Measurements from ENCODE around the gene CIT. TPM values are rescaled to one million over a fixed set of nuclear protein-coding genes. Genes with fewer than 3 reads are reported as not detected.

Gene CIT
- total RNA-seq, 1 experiment from 2014 or later = 11.3 TPM

GRCh38 chr12:119819322-119819721 lies 57.8 kb downstream of the CIT start:
- in situ Hi-C loops (cut with HindIII; ENCODE audit: low sequenced_read_pairs) = no loop called here
- DNase-seq (ENCODE audit: low spot score) = no peak

GRCh38 chr12:119817546-119818343 lies 59.4 kb downstream of the CIT start:
- in situ Hi-C loops (cut with HindIII; ENCODE audit: low sequenced_read_pairs) = no loop called here
- no peak for DNase-seq (ENCODE audit: low spot score)

- in situ Hi-C loops (cut with HindIII; ENCODE audit: low sequenced_read_pairs) = no loop called here
- no peak for DNase-seq (ENCODE audit: low spot score)
Observed at GRCh38 chr12:119809023-119809422, 68.1 kb downstream of the CIT start.

- no peak for DNase-seq (ENCODE audit: low spot score)
- in situ Hi-C loops (cut with HindIII; ENCODE audit: low sequenced_read_pairs) = no loop called here
Observed at GRCh38 chr12:119808441-119808840, 68.7 kb downstream of the CIT start.

- no peak for DNase-seq (ENCODE audit: low spot score)
- in situ Hi-C loops (cut with HindIII; ENCODE audit: low sequenced_read_pairs) = no loop called here
Observed at GRCh38 chr12:119807380-119807779, 69.7 kb downstream of the CIT start.

GRCh38 chr12:119804011-119804641 lies 73.0 kb downstream of the CIT start:
- in situ Hi-C loops (cut with HindIII; ENCODE audit: low sequenced_read_pairs) = no loop called here
- DNase-seq (ENCODE audit: low spot score) = peak; percentile 93

- in situ Hi-C loops (cut with HindIII; ENCODE audit: low sequenced_read_pairs) = no loop called here
- DNase-seq (ENCODE audit: low spot score) = peak; percentile 85
Observed at GRCh38 chr12:119803381-119803791, 73.7 kb downstream of the CIT start.

GRCh38 chr12:119802472-119802871 lies 74.6 kb downstream of the CIT start:
- in situ Hi-C loops (cut with HindIII; ENCODE audit: low sequenced_read_pairs) = no loop called here
- peak; percentile 94 for DNase-seq (ENCODE audit: low spot score)

- in situ Hi-C loops (cut with HindIII; ENCODE audit: low sequenced_read_pairs) = no loop called here
- DNase-seq (ENCODE audit: low spot score) = no peak
Observed at GRCh38 chr12:119797090-119797489, 80.0 kb downstream of the CIT start.

- no peak for DNase-seq (ENCODE audit: low spot score)
- in situ Hi-C loops (cut with HindIII; ENCODE audit: low sequenced_read_pairs) = no loop called here
Observed at GRCh38 chr12:119796292-119796691, 80.8 kb downstream of the CIT start.

GRCh38 chr12:119791453-119791852 lies 85.7 kb downstream of the CIT start:
- in situ Hi-C loops (cut with HindIII; ENCODE audit: low sequenced_read_pairs) = no loop called here
- no peak for DNase-seq (ENCODE audit: low spot score)

GRCh38 chr12:119788786-119789185 lies 88.3 kb downstream of the CIT start:
- DNase-seq (ENCODE audit: low spot score) = no peak
- in situ Hi-C loops (cut with HindIII; ENCODE audit: low sequenced_read_pairs) = no loop called here

- peak; percentile 76 for DNase-seq (ENCODE audit: low spot score)
- in situ Hi-C loops (cut with HindIII; ENCODE audit: low sequenced_read_pairs) = no loop called here
Observed at GRCh38 chr12:119786539-119786938, 90.6 kb downstream of the CIT start.

- in situ Hi-C loops (cut with HindIII; ENCODE audit: low sequenced_read_pairs) = no loop called here
- no peak for DNase-seq (ENCODE audit: low spot score)
Observed at GRCh38 chr12:119784673-119785072, 92.4 kb downstream of the CIT start.

GRCh38 chr12:119783787-119784186 lies 93.3 kb downstream of the CIT start:
- in situ Hi-C loops (cut with HindIII; ENCODE audit: low sequenced_read_pairs) = no loop called here
- DNase-seq (ENCODE audit: low spot score) = no peak

- DNase-seq (ENCODE audit: low spot score) = no peak
- in situ Hi-C loops (cut with HindIII; ENCODE audit: low sequenced_read_pairs) = no loop called here
Observed at GRCh38 chr12:119781804-119782203, 95.3 kb downstream of the CIT start.

GRCh38 chr12:119780786-119781434 lies 96.2 kb downstream of the CIT start:
- peak; percentile 79 for DNase-seq (ENCODE audit: low spot score)
- in situ Hi-C loops (cut with HindIII; ENCODE audit: low sequenced_read_pairs) = no loop called here

GRCh38 chr12:119775246-119775895 lies 101.7 kb downstream of the CIT start:
- in situ Hi-C loops (cut with HindIII; ENCODE audit: low sequenced_read_pairs) = no loop called here
- DNase-seq (ENCODE audit: low spot score) = no peak

- DNase-seq (ENCODE audit: low spot score) = no peak
- in situ Hi-C loops (cut with HindIII; ENCODE audit: low sequenced_read_pairs) = no loop called here
Observed at GRCh38 chr12:119772431-119772830, 104.7 kb downstream of the CIT start.

GRCh38 chr12:119770146-119770545 lies 107.0 kb downstream of the CIT start:
- no peak for DNase-seq (ENCODE audit: low spot score)
- in situ Hi-C loops (cut with HindIII; ENCODE audit: low sequenced_read_pairs) = no loop called here

Data from G401 (cell line).